Karpas-422 (cell line): Measurements from ENCODE around the gene MAP3K5. TPM values are rescaled to one million over a fixed set of nuclear protein-coding genes. Genes with fewer than 3 reads are reported as not detected.
A peak's percentile ranks its signal among the peaks of the same experiment; 100 is the strongest.

Source experiments
- DNase-seq: peaks from one replicate; pipeline ENCODE4 v3.0.0-alpha.2; 2015
- H2AFZ ChIP-seq: fragments of 200-600 bp; sonication (generic); 2 replicates; pipeline ENCODE4 v1.6.1; 2014; ENCODE audit warnings: antibody characterized with exemption, low read length, mixed read lengths
- H3K27ac ChIP-seq: fragments of 200-600 bp; sonication (generic); 2 replicates; pipeline ENCODE4 v1.5.1; 2014; ENCODE audit warnings: mild to moderate bottlenecking, low read length, moderate library complexity
- H3K27me3 ChIP-seq: fragments of 200-600 bp; sonication (generic); 2 replicates; pipeline ENCODE4 v1.6.1; 2014; ENCODE audit warnings: low read length, mixed read lengths
- H3K36me3 ChIP-seq: fragments of 200-600 bp; sonication (generic); 2 replicates; pipeline ENCODE4 v1.6.1; 2014; ENCODE audit warnings: low read length, mixed read lengths; ENCODE audit not compliant: insufficient read depth
- H3K4me1 ChIP-seq: fragments of 200-600 bp; sonication (generic); 2 replicates; pipeline ENCODE4 v1.6.1; 2014; ENCODE audit warnings: mild to moderate bottlenecking, low read length, mixed read lengths
- H3K4me2 ChIP-seq: fragments of 200-600 bp; sonication (generic); 2 replicates; pipeline ENCODE4 v1.6.1; 2014; ENCODE audit warnings: low read length, low read depth, mild to moderate bottlenecking; ENCODE audit not compliant: poor library complexity, severe bottlenecking
- H3K4me3 ChIP-seq: fragments of 200-600 bp; sonication (generic); 2 replicates; pipeline ENCODE4 v1.5.1; 2014; ENCODE audit warnings: mild to moderate bottlenecking, antibody characterized with exemption, low read length, mixed read lengths
- H3K79me2 ChIP-seq: fragments of 200-600 bp; sonication (generic); 2 replicates; pipeline ENCODE4 v1.6.1; 2014; ENCODE audit warnings: mild to moderate bottlenecking, low read length, mixed read lengths
- H3K9ac ChIP-seq: fragments of 200-600 bp; sonication (generic); 2 replicates; pipeline ENCODE4 v1.6.0; 2014; ENCODE audit warnings: low read length
- H3K9me2 ChIP-seq: fragments of 200-600 bp; sonication (generic), shearing (Covaris generic); replicated peaks from 2 replicates; pipeline ENCODE4 v1.6.0; 2014; ENCODE audit warnings: mild to moderate bottlenecking, low read length, moderate library complexity; ENCODE audit not compliant: insufficient read depth
- H3K9me3 ChIP-seq: fragments of 300-700, 200-600 bp; sonication (generic); 2 replicates; pipeline ENCODE4 v1.6.1; 2014; ENCODE audit warnings: low read length, mixed read lengths
- H4K20me1 ChIP-seq: fragments of 200-600 bp; sonication (generic); 2 replicates; pipeline ENCODE4 v1.6.1; 2014; ENCODE audit warnings: mild to moderate bottlenecking, antibody characterized with exemption, low read length, low read depth; ENCODE audit not compliant: insufficient read depth
- total RNA-seq: library from RNA; depleted of rRNA; stranded (reverse); fragments of >200 nt; shearing (Covaris generic); gene quantifications from 2 replicates; pipeline ENCODE4 v1.2.3, GENCODE V29; 2014; ENCODE audit warnings: low replicate concordance

Gene MAP3K5
- total RNA-seq, 1 experiment from 2014 or later = 1.1 TPM

GRCh38 chr6:136652656-136653055, 139.6 kb downstream of the MAP3K5 start:
- Histone ChIP-seq H3K27ac (no peak overlapping the region), H4K20me1 (no peaks in the 10 kb centered on the region), H3K9me3 (no peaks in the 10 kb centered on the region), H3K27me3 (no peaks in the 10 kb centered on the region), H3K4me3 (no peak overlapping the region), H3K4me2 (no peak overlapping the region), H3K36me3 (no peaks in the 10 kb centered on the region), H3K9me2 (no peaks in the 10 kb centered on the region), H3K4me1 (peaks cover 8% of the 10 kb centered on the region), H3K79me2 (no peaks in the 10 kb centered on the region), H3K9ac (no peak overlapping the region), H2AFZ (no peak overlapping the region)
- DNase-seq = no peak

DNA sequence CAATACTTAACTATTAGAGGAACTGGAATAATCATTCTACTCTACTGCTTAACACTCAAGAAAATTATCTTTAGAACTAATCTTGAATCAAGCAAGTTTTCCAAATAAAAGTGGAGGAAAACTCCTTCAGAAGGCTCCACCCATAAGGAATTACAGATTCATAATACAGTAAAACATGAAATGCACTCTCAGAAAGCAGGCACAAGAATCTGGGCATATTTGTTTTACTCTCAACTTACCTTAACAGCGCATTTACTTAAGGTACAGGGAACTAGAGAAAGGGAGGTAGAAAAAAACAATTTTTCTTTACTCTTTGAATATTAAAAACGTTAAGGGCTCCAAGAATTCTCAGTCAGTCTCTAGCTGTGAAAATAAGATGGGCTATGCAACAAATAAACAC, 140.3 kb downstream of the MAP3K5 start:
- Histone ChIP-seq H3K9me2 (no peaks in the 10 kb centered on the region), H2AFZ (no peak overlapping the region), H3K79me2 (no peaks in the 10 kb centered on the region), H3K36me3 (no peaks in the 10 kb centered on the region), H3K4me1 (peaks cover 8% of the 10 kb centered on the region), H3K4me3 (no peak overlapping the region), H3K27ac (no peak overlapping the region), H3K4me2 (no peak overlapping the region), H3K9ac (no peak overlapping the region), H3K9me3 (no peaks in the 10 kb centered on the region), H4K20me1 (no peaks in the 10 kb centered on the region), H3K27me3 (no peaks in the 10 kb centered on the region)
- DNase-seq = no peak

GRCh38 chr6:136647363-136647852, 144.9 kb downstream of the MAP3K5 start:
- H3K9me3 ChIP-seq = no peaks in the 10 kb centered on the region
- DNase-seq = no peak
- peaks cover 8% of the 10 kb centered on the region for H3K4me1 ChIP-seq
- H3K27me3 ChIP-seq = no peaks in the 10 kb centered on the region
- no peaks in the 10 kb centered on the region for H4K20me1 ChIP-seq
- H3K36me3 ChIP-seq = no peaks in the 10 kb centered on the region
- H3K4me3 ChIP-seq = no peak overlapping the region
- no peak overlapping the region for H3K9ac ChIP-seq
- no peak overlapping the region for H3K27ac ChIP-seq
- H2AFZ ChIP-seq = no peak overlapping the region
- H3K79me2 ChIP-seq = no peaks in the 10 kb centered on the region
- H3K4me2 ChIP-seq = no peak overlapping the region
- H3K9me2 ChIP-seq = no peaks in the 10 kb centered on the region

DNA sequence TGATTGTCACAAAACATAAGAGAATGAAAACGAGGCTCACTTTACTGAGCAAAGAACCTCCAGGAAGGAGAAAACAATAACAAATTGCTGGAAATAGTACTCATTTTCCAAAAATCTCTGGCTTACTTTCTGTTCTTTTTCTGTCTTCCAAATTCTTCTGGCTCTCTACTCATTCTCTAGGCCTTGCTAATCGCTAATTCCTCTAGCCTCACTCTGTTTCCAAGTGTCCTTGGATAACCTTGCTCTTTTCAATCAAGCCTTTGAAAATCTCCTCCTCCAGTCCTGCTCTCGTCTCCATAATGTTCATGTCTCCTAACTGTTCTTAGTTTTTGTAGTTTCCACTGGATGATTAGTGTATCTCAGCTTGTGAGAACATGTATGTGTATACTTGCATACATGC, 145.9 kb downstream of the MAP3K5 start:
- Histone ChIP-seq H3K9ac (no peak overlapping the region), H3K4me1 (peaks cover 8% of the 10 kb centered on the region), H3K4me2 (no peak overlapping the region), H3K79me2 (no peaks in the 10 kb centered on the region), H3K9me3 (no peaks in the 10 kb centered on the region), H3K9me2 (no peaks in the 10 kb centered on the region), H3K27me3 (no peaks in the 10 kb centered on the region), H2AFZ (no peak overlapping the region), H3K4me3 (no peak overlapping the region), H3K36me3 (no peaks in the 10 kb centered on the region), H3K27ac (no peak overlapping the region), H4K20me1 (no peaks in the 10 kb centered on the region)
- no peak for DNase-seq

- no peak for DNase-seq
- Histone ChIP-seq H3K4me2 (no peak overlapping the region), H3K9me2 (no peaks in the 10 kb centered on the region), H4K20me1 (no peaks in the 10 kb centered on the region), H2AFZ (no peak overlapping the region), H3K4me1 (no peaks in the 10 kb centered on the region), H3K4me3 (no peak overlapping the region), H3K27ac (no peak overlapping the region), H3K9me3 (no peaks in the 10 kb centered on the region), H3K79me2 (no peaks in the 10 kb centered on the region), H3K27me3 (no peaks in the 10 kb centered on the region), H3K9ac (no peak overlapping the region), H3K36me3 (no peaks in the 10 kb centered on the region)
These were observed 147.7 kb downstream of the MAP3K5 start for GRCh38 chr6:136644597-136644952.

DNA sequence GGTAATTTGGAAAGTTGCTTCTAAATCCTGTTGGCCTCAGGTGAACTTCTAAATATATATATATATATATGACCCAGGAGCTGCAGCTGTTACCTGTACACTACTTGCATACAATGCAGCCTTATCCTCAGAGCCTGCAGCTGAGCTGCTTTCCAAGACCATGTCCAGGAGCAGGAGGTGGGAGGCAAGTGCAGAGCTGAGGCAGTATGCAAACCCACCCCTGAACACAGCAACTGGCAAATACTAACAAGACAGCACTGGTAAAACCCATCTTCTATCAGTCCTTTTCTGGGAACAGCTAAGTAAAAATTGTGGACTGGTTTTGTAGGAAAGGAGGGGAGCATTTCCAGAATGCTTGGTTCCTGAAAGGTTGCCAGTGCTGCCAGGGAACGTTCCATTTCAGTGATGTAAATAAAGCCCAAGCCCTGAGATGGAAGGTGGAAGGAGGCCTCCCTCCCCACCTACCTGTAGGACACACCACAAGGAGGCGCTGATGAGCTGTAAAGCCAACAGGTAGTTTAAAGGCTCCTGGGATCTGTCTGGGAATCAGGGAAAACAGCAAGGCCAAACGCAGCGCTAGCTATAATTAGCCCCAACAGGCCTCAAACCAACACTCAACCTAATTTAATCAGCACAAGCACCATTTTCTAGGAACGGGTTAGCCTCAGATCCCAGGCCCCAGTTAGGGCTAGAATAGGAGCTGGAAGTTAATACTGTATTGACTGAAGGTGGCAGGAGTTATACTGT, 148.3 kb downstream of the MAP3K5 start:
- Histone ChIP-seq H3K9me3 (no peaks in the 10 kb centered on the region), H3K4me1 (no peaks in the 10 kb centered on the region), H2AFZ (no peak overlapping the region), H3K4me3 (no peak overlapping the region), H3K36me3 (no peaks in the 10 kb centered on the region), H3K9ac (no peak overlapping the region), H3K79me2 (no peaks in the 10 kb centered on the region), H3K27me3 (no peaks in the 10 kb centered on the region), H3K4me2 (no peak overlapping the region), H4K20me1 (no peaks in the 10 kb centered on the region), H3K27ac (no peak overlapping the region), H3K9me2 (no peaks in the 10 kb centered on the region)
- DNase-seq = peak; percentile 84

- no peaks in the 10 kb centered on the region for H3K79me2 ChIP-seq
- H3K4me1 ChIP-seq = no peaks in the 10 kb centered on the region
- no peak overlapping the region for H2AFZ ChIP-seq
- no peaks in the 10 kb centered on the region for H3K36me3 ChIP-seq
- H3K9me2 ChIP-seq = no peaks in the 10 kb centered on the region
- no peaks in the 10 kb centered on the region for H3K9me3 ChIP-seq
- no peak overlapping the region for H3K4me2 ChIP-seq
- H4K20me1 ChIP-seq = no peaks in the 10 kb centered on the region
- H3K9ac ChIP-seq = no peak overlapping the region
- no peak for DNase-seq
- H3K27me3 ChIP-seq = no peaks in the 10 kb centered on the region
- no peak overlapping the region for H3K27ac ChIP-seq
- no peak overlapping the region for H3K4me3 ChIP-seq
These were observed 150.3 kb downstream of the MAP3K5 start for GRCh38 chr6:136641873-136642465.

GRCh38 chr6:136641166-136641565, 151.1 kb downstream of the MAP3K5 start:
- no peak for DNase-seq
- H3K4me3 ChIP-seq = no peak overlapping the region
- H3K36me3 ChIP-seq = no peaks in the 10 kb centered on the region
- no peaks in the 10 kb centered on the region for H3K9me2 ChIP-seq
- no peak overlapping the region for H3K9ac ChIP-seq
- no peaks in the 10 kb centered on the region for H3K4me1 ChIP-seq
- no peaks in the 10 kb centered on the region for H4K20me1 ChIP-seq
- H3K79me2 ChIP-seq = no peaks in the 10 kb centered on the region
- H3K27me3 ChIP-seq = no peaks in the 10 kb centered on the region
- H3K27ac ChIP-seq = no peak overlapping the region
- no peak overlapping the region for H2AFZ ChIP-seq
- no peak overlapping the region for H3K4me2 ChIP-seq
- H3K9me3 ChIP-seq = no peaks in the 10 kb centered on the region
